ENCODE data around the gene HERC2. TPM values are rescaled to one million over a fixed set of nuclear protein-coding genes. Genes with fewer than 3 reads are reported as not detected.
"Not testable (repeated sequence)": the region's sequence is repeated elsewhere in the genome, so short reads cannot be mapped to it uniquely, and the experiment has no call there.

HERC2 gene
- total RNA-seq, 1 donor from 2014 or later, result 55.3 TPM

- H3K9me3 ChIP-seq, result not testable (repeated sequence)
These were observed 25.2 kb downstream of the HERC2 start for GRCh38 chr15:28296814-28297213.

GRCh38 chr15:28295009-28295563, 26.9 kb downstream of the HERC2 start:
- ATAC-seq; intact Hi-C loops (cut with DNase I); H3K27ac ChIP-seq; DNase-seq; H3K27me3 ChIP-seq (ENCODE audit: low read depth); H3K4me1 ChIP-seq; H3K4me3 ChIP-seq; H3K9me3 ChIP-seq: not testable (repeated sequence)
- peaks cover 18% of the 10 kb centered on the region for H3K36me3 ChIP-seq

More at GRCh38 chr15:28296814-28297213, 25.2 kb downstream of the HERC2 start:
- DNase-seq; ATAC-seq; H3K36me3 ChIP-seq; H3K27me3 ChIP-seq (ENCODE audit: low read depth); H3K4me1 ChIP-seq; H3K4me3 ChIP-seq; intact Hi-C loops (cut with DNase I); H3K27ac ChIP-seq: not testable (repeated sequence)

GRCh38 chr15:28294560-28294959, 27.4 kb downstream of the HERC2 start:
- H3K9me3 ChIP-seq; H3K27ac ChIP-seq; H3K27me3 ChIP-seq (ENCODE audit: low read depth); ATAC-seq; H3K4me1 ChIP-seq; H3K4me3 ChIP-seq; DNase-seq; intact Hi-C loops (cut with DNase I): not testable (repeated sequence)
- peaks cover 21% of the 10 kb centered on the region for H3K36me3 ChIP-seq

GRCh38 chr15:28289694-28290463, 32.1 kb downstream of the HERC2 start:
- no peak for ATAC-seq
- peaks cover 24% of the 10 kb centered on the region for H3K36me3 ChIP-seq
- intact Hi-C loops (cut with DNase I), result no loop called here

GRCh38 chr15:28288830-28289693, 32.9 kb downstream of the HERC2 start:
- DNase-seq; H3K4me3 ChIP-seq; H3K9me3 ChIP-seq; H3K27me3 ChIP-seq (ENCODE audit: low read depth); H3K27ac ChIP-seq; ATAC-seq; intact Hi-C loops (cut with DNase I); H3K4me1 ChIP-seq: not testable (repeated sequence)
- peaks cover 24% of the 10 kb centered on the region for H3K36me3 ChIP-seq

More at GRCh38 chr15:28289694-28290463, 32.1 kb downstream of the HERC2 start:
- H3K4me1 ChIP-seq, result no peaks in the 10 kb centered on the region
- no peak overlapping the region for H3K27ac ChIP-seq
- H3K4me3 ChIP-seq, result no peak overlapping the region
- TF ChIP-seq CTCF (IDR thresholded peaks at IDR 0.05), result no peak
- peaks cover 7% of the 10 kb centered on the region for H3K9me3 ChIP-seq
- no peaks in the 10 kb centered on the region for H3K27me3 ChIP-seq (ENCODE audit: low read depth)
- no peak for DNase-seq

GRCh38 chr15:28286659-28287058, 35.3 kb downstream of the HERC2 start:
- H3K9me3 ChIP-seq; DNase-seq; H3K27ac ChIP-seq; intact Hi-C loops (cut with DNase I); H3K4me1 ChIP-seq; H3K4me3 ChIP-seq; H3K27me3 ChIP-seq (ENCODE audit: low read depth); ATAC-seq: not testable (repeated sequence)
- H3K36me3 ChIP-seq, result peaks cover 20% of the 10 kb centered on the region

- peaks cover 7% of the 10 kb centered on the region for H3K9me3 ChIP-seq
- no peak overlapping the region for H3K27ac ChIP-seq
- TF ChIP-seq CTCF (IDR thresholded peaks at IDR 0.05), result no peak
- peaks cover 15% of the 10 kb centered on the region for H3K36me3 ChIP-seq
- DNase-seq (no peak), ATAC-seq (no peak)
- no peaks in the 10 kb centered on the region for H3K27me3 ChIP-seq (ENCODE audit: low read depth)
- no peaks in the 10 kb centered on the region for H3K4me1 ChIP-seq
- H3K4me3 ChIP-seq, result no peak overlapping the region
- intact Hi-C loops (cut with DNase I), result no loop called here
These were observed 35.9 kb downstream of the HERC2 start for GRCh38 chr15:28286031-28286430.
